Brain microvascular endothelial cell (primary cell): ENCODE data around the gene PLBD2.

Experiments
- DNase-seq: peaks from one replicate; pipeline ENCODE4 v3.0.0-alpha.2; 2020
- H3K27ac ChIP-seq: fragments of 250-450 bp; sonication (Bioruptor Pico); 2 replicates; pipeline ENCODE4 v1.5.1; 2020; ENCODE audit warnings: mild to moderate bottlenecking, moderate library complexity
- H3K27me3 ChIP-seq: fragments of 250-450 bp; sonication (Bioruptor Pico); replicated peaks from 2 replicates; pipeline ENCODE4 v1.5.1; 2020; ENCODE audit warnings: mild to moderate bottlenecking
- H3K36me3 ChIP-seq: fragments of 250-450 bp; sonication (Bioruptor Pico); replicated peaks from 2 replicates; pipeline ENCODE4 v1.5.1; 2020; ENCODE audit warnings: mild to moderate bottlenecking
- H3K4me3 ChIP-seq: 2 replicates; pipeline ENCODE4 v1.5.1; 2011; ENCODE audit warnings: low read depth, mild to moderate bottlenecking, control low read depth, low read length, moderate library complexity
- CTCF ChIP-seq: IDR thresholded peaks from 2 replicates; pipeline ENCODE4 v1.5.1; 2011; ENCODE audit warnings: low read depth, mild to moderate bottlenecking, moderate library complexity, low read length, control low read depth, inconsistent platforms; ENCODE audit errors: missing control alignments
- in situ Hi-C: cut with HindIII; loops from 2 replicates; pipeline ENCODE4 v1.10.0; 2017; ENCODE audit warnings: low sequenced_read_pairs, low pct_ligation_motif_present

Gene PLBD2

DNA sequence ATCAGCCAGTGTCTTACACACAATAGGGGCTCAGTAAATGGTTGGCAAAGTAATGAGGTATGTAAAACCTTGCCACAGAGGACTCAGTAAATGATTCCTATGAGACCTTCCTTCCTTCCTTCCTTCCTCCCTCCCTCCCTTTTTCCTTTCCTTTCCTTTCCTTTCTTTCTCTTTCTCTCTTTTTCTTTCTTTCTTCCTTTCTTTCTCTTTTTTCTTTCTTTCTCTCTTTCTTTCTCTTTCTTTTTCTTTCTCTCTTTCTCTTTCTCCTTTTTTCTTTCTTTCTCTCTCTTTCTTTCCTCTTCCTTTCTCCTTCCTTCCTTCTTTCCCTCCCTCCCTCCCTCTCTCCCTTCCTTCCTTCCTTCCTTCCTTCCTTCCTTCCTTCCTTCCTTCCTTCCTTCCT lies 37.8 kb downstream of the PLBD2 start:
- Histone ChIP-seq H3K4me3 (no peak overlapping the region), H3K27ac (no peak overlapping the region), H3K36me3 (no peaks in the 10 kb centered on the region), H3K27me3 (no peaks in the 10 kb centered on the region)
- in situ Hi-C loops = no loop called here
- no peak for TF ChIP-seq CTCF
- no peak for DNase-seq

GRCh38 chr12:113396828-113397496 lies 38.6 kb downstream of the PLBD2 start:
- Histone ChIP-seq H3K27me3 (no peaks in the 10 kb centered on the region), H3K36me3 (no peaks in the 10 kb centered on the region), H3K4me3 (no peak overlapping the region), H3K27ac (no peak overlapping the region)
- in situ Hi-C loops = no loop called here
- no peak for TF ChIP-seq CTCF
- no peak for DNase-seq

GRCh38 chr12:113397497-113398197 lies 39.3 kb downstream of the PLBD2 start:
- no peaks in the 10 kb centered on the region for H3K36me3 ChIP-seq
- no peak overlapping the region for H3K27ac ChIP-seq
- no peak overlapping the region for H3K4me3 ChIP-seq
- in situ Hi-C loops = no loop called here
- DNase-seq = no peak
- H3K27me3 ChIP-seq = no peaks in the 10 kb centered on the region
- no peak for TF ChIP-seq CTCF

DNA sequence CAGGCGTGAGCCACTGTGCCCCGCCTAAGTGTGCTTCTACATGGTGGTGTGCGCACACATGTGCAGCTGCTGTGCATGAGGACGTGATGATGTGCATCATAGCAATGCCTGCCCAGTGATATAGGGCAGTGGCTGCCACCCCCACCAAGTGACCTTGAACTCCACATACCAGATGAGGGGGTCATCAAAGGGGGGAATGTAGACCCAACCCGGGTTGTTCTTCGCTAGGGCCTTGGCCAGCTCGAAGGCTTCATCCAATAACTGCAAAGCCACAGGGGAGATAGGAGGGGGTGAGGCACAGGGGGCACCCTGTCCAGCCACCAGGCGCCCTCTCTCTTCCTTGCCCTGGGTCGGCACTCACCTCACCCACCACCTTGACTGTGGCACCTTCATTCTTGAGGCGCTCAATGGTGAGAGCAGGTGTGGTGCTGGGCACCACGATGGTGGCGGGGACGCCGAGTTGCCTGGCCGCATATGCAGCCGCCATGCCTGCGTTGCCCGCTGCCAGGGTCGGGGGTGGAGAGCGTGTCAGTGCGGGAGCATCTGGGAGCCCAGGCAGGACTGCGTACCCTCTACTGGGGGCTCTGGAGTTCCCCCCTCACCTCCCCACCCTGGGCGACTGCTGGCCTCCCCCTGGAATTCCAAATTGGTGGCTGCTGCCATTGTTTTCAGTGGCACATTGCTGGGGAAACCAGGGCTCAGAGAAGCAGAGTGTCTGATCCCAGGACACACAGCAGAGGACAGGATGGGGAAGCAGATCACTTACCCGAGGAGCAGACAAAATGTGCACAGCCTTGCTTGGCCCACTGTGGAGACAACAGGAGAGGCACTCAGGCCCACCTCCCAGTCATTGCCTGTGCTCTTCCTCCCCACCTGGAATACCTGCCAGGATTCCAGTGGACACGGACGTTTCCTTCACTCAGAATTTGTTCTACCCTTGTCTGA lies 40.2 kb downstream of the PLBD2 start:
- no peaks in the 10 kb centered on the region for H3K27me3 ChIP-seq
- no peaks in the 10 kb centered on the region for H3K36me3 ChIP-seq
- H3K4me3 ChIP-seq = no peak overlapping the region
- no peak for DNase-seq
- in situ Hi-C loops = no loop called here
- no peak for TF ChIP-seq CTCF
- no peak overlapping the region for H3K27ac ChIP-seq

- Histone ChIP-seq H3K4me3 (no peak overlapping the region), H3K27ac (no peak overlapping the region), H3K36me3 (no peaks in the 10 kb centered on the region), H3K27me3 (no peaks in the 10 kb centered on the region)
- TF ChIP-seq CTCF = no peak
- no peak for DNase-seq
- in situ Hi-C loops = no loop called here
Observed at GRCh38 chr12:113399490-113399889, 41.1 kb downstream of the PLBD2 start.
